Astrocyte of the cerebellum (primary cell): ENCODE measurements around the gene HNRNPA3.

Experiments used
- DNase-seq: peaks from one replicate; pipeline ENCODE4 v3.0.0-alpha.2; 2011; ENCODE audit warnings: low read depth
- H3K4me3 ChIP-seq: 2 replicates; pipeline ENCODE4 v1.5.1; 2011; ENCODE audit warnings: mild to moderate bottlenecking, low read depth, low read length, moderate library complexity
- in situ Hi-C: cut with HindIII; loops from 2 replicates; pipeline ENCODE4 v1.10.0; 2017; ENCODE audit warnings: low sequenced_read_pairs
- TF ChIP-seq, protein P1 (sequence below): IDR thresholded peaks from 2 replicates; pipeline ENCODE4 v1.5.1; 2012; ENCODE audit warnings: low read length, low read depth, moderate library complexity, mild to moderate bottlenecking; ENCODE audit errors: missing control alignments

HNRNPA3 gene

DNA sequence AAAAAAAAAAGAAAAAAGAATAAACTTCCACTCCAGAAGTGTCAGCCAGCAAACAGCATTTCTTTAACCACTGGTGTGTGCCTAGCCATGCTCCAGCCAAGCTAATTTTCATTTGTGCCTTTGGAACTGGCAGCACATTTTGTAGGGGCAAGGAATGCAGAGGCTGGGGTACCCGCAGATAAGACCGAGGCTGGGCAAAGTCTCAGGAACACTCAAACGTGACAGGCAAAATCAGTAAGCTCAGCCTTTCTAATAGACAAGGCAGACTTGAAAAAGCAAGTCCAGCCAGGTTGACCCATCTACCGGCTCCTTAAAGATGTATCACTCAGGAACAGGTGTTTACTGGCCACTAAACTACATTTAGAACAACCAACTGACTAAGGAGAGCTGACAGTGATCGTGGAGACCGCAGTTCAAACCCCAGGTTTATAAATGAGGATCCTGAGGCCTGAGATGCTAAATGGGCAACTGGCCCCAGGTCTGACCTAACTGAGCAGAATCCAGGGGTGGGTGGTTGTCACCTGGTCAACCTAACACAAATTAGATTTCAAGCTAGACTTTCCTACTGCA is 35.2 kb downstream of the HNRNPA3 start:
- DNase-seq = no peak
- no peak overlapping the region for H3K4me3 ChIP-seq
- TF ChIP-seq, protein P1, sequence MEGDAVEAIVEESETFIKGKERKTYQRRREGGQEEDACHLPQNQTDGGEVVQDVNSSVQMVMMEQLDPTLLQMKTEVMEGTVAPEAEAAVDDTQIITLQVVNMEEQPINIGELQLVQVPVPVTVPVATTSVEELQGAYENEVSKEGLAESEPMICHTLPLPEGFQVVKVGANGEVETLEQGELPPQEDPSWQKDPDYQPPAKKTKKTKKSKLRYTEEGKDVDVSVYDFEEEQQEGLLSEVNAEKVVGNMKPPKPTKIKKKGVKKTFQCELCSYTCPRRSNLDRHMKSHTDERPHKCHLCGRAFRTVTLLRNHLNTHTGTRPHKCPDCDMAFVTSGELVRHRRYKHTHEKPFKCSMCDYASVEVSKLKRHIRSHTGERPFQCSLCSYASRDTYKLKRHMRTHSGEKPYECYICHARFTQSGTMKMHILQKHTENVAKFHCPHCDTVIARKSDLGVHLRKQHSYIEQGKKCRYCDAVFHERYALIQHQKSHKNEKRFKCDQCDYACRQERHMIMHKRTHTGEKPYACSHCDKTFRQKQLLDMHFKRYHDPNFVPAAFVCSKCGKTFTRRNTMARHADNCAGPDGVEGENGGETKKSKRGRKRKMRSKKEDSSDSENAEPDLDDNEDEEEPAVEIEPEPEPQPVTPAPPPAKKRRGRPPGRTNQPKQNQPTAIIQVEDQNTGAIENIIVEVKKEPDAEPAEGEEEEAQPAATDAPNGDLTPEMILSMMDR = no peak
- in situ Hi-C loops = no loop called here

DNA sequence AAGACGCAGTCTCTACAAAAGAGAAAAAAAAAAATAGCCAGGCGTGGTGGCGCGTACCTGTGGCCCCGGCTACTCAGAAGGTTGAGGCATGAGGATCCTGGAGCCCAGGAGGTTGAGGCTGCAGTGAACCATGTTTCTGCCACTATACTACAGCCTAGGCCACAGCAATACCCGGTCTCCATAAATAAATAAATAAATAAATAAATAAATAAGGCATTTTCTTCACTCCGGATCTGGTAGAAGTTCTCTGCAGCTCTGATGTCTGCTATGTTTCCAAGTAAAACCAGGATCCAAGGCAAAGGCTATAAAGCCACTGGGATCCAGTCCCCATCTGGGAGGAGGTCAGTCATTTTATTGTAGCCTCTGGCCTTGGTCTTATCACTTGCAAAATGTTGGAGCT is 36.4 kb downstream of the HNRNPA3 start:
- DNase-seq = no peak

DNA sequence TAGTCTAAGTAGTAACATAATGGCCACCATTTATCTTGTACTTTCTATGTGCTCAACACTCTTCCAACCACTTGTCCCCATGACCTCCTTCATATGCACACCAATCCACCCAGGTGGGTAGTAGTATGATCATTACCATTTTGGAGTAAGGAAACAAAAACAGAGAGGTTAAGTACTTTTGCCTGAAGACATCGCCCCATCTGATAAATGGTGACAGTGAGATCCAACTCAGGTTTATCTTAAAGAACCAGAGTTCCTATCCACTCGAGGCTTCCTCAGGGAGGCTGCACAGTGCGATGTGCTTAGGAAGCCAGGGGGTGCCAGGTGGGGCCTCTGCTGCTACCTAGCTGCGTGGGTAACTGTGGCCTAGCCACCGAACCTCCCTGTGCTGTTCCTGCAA is 37.9 kb downstream of the HNRNPA3 start:
- in situ Hi-C loops = no loop called here
- no peak overlapping the region for H3K4me3 ChIP-seq
- TF ChIP-seq, protein P1 = no peak
- DNase-seq = no peak

More for the DNA sequence above, 36.4 kb downstream of the HNRNPA3 start:
- TF ChIP-seq, protein P1 = no peak
- in situ Hi-C loops = no loop called here
- H3K4me3 ChIP-seq = no peak overlapping the region

DNA sequence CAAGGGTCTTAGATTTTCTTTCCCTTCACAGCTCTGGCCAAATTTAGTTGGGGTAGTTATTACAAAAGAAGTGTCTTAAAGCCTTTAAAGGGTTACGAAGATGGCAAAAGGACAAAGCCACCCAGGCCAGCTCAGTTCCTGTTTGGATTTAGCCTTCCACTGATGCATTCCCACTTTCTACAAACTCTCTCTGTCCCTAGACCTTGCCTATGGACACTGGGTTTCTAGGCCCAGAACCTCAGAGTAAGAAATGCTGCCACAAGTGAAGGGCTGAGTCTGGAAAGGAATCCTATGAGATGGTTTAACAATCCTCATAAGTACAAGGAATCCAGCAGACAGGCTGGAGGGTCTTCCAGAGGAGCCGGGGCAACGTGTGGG is 38.6 kb downstream of the HNRNPA3 start:
- no peak for DNase-seq
- in situ Hi-C loops = no loop called here
- H3K4me3 ChIP-seq = no peak overlapping the region
- TF ChIP-seq, protein P1 = no peak

DNA sequence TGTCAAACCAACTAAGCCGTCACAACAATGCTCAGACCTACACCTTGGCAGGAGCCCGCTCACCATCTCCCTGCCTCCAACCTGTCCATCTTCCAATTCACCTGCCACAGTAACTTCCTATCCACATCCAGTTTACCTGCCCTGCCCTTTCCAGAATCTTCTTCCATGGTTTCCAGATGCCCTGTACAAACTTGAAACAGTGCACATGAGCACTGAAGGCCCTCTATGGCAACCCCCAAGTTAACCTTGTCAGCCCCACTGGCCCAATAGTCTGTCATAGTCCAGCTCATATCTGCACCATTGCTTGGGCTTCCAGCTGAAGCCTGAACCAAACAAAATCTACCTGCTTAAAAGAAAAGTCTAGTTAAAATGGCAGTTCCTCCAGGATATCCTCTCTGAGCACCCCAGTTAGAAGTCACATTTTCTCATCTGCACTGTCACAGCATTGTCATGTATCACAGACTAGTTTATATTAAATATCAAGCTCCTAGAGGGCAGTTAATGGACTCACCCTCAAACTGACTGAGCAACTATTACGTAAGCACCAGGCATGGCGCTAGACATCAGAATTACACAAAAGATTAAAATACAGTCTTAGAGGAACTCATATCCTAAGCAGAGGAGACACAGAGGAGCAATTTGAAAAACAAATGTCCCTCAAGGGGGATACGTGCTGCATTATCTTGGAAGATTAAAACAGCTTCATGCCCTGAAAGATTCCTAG is 40.4 kb downstream of the HNRNPA3 start:
- in situ Hi-C loops = no loop called here
- DNase-seq = no peak
- no peak overlapping the region for H3K4me3 ChIP-seq
- TF ChIP-seq, protein P1 = no peak

DNA sequence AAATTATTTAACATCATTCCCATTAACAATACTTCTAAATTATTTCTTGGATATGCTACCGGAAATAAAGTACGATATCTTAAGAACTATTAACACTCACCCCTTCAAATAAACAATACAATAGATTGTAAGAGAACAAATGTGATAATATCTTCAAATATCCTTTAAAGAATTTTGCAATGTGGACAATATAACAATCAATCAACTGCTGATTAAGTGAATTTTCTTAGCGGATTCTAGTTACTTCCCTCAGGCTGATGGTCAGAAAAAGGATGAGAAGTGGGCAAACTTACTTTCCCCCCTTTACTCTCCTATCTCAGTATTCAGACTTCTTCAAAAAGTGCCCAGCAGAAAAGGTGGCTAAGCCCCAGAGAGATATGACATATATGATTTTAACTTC is 41.1 kb downstream of the HNRNPA3 start:
- TF ChIP-seq, protein P1 = no peak
- H3K4me3 ChIP-seq = no peak overlapping the region
- in situ Hi-C loops = no loop called here
- no peak for DNase-seq
